CD4-positive, alpha-beta memory T cell (primary cell): ENCODE results near the gene ANO1. TPM values are rescaled to one million over a fixed set of nuclear protein-coding genes. Genes with fewer than 3 reads are reported as not detected.

Experiments used
- CTCF ChIA-PET: fragments of 350-600 bp; sonication (Branson Sonifier 250); formaldehyde crosslinking; loops from one replicate; lab custom pipeline; 2021; ENCODE audit warnings: inconsistent platforms; ENCODE audit not compliant: partially characterized antibody; lab: Charles Lee
- POLR2A ChIA-PET: fragments of 350-600 bp; sonication (Branson Sonifier 250); formaldehyde crosslinking; loops from one replicate; lab custom pipeline; 2021; ENCODE audit not compliant: partially characterized antibody; lab: Charles Lee
- DNase-seq, 5 donors: peaks; one replicate each; pipeline versions ENCODE4 v3.0.0 to v3.0.0-alpha.2; 2020 to 2022; ENCODE audit warnings: mixed read lengths in 1 of 5
- H3K27ac ChIP-seq: one replicate; pipeline ENCODE4 v1.7.0; 2013; ENCODE audit warnings: low read depth, low read length
- H3K27me3 ChIP-seq: 2 replicates; pipeline ENCODE4 v1.7.0; 2013; ENCODE audit warnings: mild to moderate bottlenecking, low read length, moderate library complexity; ENCODE audit not compliant: insufficient read depth
- H3K36me3 ChIP-seq: 2 replicates; pipeline ENCODE4 v1.7.0; 2013; ENCODE audit warnings: mild to moderate bottlenecking, low read length, moderate library complexity; ENCODE audit not compliant: insufficient read depth
- H3K4me1 ChIP-seq: 2 replicates; pipeline ENCODE4 v1.7.0; 2013; ENCODE audit warnings: mild to moderate bottlenecking, low read length, moderate library complexity; ENCODE audit not compliant: insufficient read depth
- H3K4me3 ChIP-seq, 2 donors: one replicate each; pipeline ENCODE4 v1.7.0; 2013; ENCODE audit warnings: low read length in 2 of 2, mild to moderate bottlenecking in 1 of 2
- H3K9me3 ChIP-seq, 2 donors: one replicate each; pipeline ENCODE4 v1.7.0; 2013; ENCODE audit warnings: low read length in 2 of 2, control low read depth in 1 of 2; ENCODE audit not compliant: control insufficient read depth in 1 of 2
- H3K27ac Mint-ChIP-seq, 7 donors: one replicate each; pipeline ENCODE4 v1.8.0; 2020 to 2021; ENCODE audit warnings: mixed read lengths in 7 of 7, mild to moderate bottlenecking in 6 of 7, inconsistent platforms in 3 of 7, moderate library complexity in 3 of 7
- H3K27me3 Mint-ChIP-seq, 2 donors: one replicate each; pipeline ENCODE4 v1.8.0; 2020 to 2021; ENCODE audit warnings: mixed read lengths in 2 of 2
- H3K36me3 Mint-ChIP-seq, 2 donors: one replicate each; pipeline ENCODE4 v1.8.0; 2020 to 2021; ENCODE audit warnings: mixed read lengths in 2 of 2, inconsistent platforms in 1 of 2, mild to moderate bottlenecking in 1 of 2
- H3K4me1 Mint-ChIP-seq, 4 donors: one replicate each; pipeline ENCODE4 v1.8.0; 2020 to 2021; ENCODE audit warnings: mixed read lengths in 4 of 4, mild to moderate bottlenecking in 1 of 4
- H3K4me3 Mint-ChIP-seq, 8 donors: one replicate each; pipeline ENCODE4 v1.8.0; 2020 to 2021; ENCODE audit warnings: mixed read lengths in 8 of 8, mild to moderate bottlenecking in 7 of 8, moderate library complexity in 6 of 8, inconsistent platforms in 3 of 8
- H3K9me3 Mint-ChIP-seq, 8 donors: one replicate each; pipeline ENCODE4 v1.8.0; 2020 to 2021; ENCODE audit warnings: mixed read lengths in 8 of 8, mild to moderate bottlenecking in 5 of 8, inconsistent platforms in 3 of 8, moderate library complexity in 1 of 8
- intact Hi-C: fragments of 100-400 bp; cut with micrococcal nuclease; formaldehyde crosslinking; loops from one replicate; pipeline ENCODE4 v1.15.1; 2023
- polyA plus RNA-seq, 2 donors: library from polyadenylated mRNA; unstranded; fragments of 300-500 nt; fragmentation: Illumina TruSeq; gene quantifications; one replicate each; pipeline ENCODE4 v1.2.3, GENCODE V29; 2021
- total RNA-seq, 2 experiments: library from RNA; stranded (reverse); gene quantifications; one replicate each; pipeline ENCODE4 v1.2.3, GENCODE V29; 2021

Gene ANO1
- total and polyA plus RNA-seq, 4 experiments from 2014 or later = not detected

DNA sequence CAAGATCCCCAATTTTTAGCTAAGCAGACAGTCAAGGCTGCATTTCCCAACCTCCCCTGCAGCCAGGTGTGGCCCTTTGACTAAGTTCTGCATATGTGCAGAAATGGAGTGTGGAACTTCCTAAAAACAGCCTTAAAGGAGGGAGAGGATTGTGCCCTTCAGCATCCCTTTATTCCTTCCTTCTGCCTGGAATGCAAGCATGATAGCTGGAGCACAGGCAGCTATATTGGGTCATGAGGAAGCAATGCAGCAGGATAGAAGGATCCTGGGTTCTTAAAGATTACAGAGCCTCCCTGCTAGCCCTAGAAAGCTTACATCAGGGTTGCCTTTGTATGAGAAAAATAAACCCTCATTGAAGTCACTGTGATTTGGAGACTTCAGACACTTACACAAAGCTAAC lies 154.9 kb downstream of the ANO1 start:
- no peaks in the 10 kb centered on the region for H3K9me3 ChIP-seq
- no peaks in the 10 kb centered on the region for H3K4me1 ChIP-seq
- no peak for DNase-seq
- no peak overlapping the region for H3K4me3 Mint-ChIP-seq
- H3K27ac ChIP-seq = no peak overlapping the region
- no peaks in the 10 kb centered on the region for H3K27me3 ChIP-seq
- intact Hi-C loops = no loop called here
- H3K9me3 Mint-ChIP-seq = no peaks in the 10 kb centered on the region
- POLR2A ChIA-PET = no interaction called here
- peaks cover 2% of the 10 kb centered on the region in 2 donors for H3K27me3 Mint-ChIP-seq
- CTCF ChIA-PET = no interaction called here
- H3K27ac Mint-ChIP-seq = no peak overlapping the region
- no peaks in the 10 kb centered on the region for H3K36me3 Mint-ChIP-seq
- H3K4me1 Mint-ChIP-seq = no peaks in the 10 kb centered on the region
- no peaks in the 10 kb centered on the region for H3K36me3 ChIP-seq
- H3K4me3 ChIP-seq = no peak overlapping the region

DNA sequence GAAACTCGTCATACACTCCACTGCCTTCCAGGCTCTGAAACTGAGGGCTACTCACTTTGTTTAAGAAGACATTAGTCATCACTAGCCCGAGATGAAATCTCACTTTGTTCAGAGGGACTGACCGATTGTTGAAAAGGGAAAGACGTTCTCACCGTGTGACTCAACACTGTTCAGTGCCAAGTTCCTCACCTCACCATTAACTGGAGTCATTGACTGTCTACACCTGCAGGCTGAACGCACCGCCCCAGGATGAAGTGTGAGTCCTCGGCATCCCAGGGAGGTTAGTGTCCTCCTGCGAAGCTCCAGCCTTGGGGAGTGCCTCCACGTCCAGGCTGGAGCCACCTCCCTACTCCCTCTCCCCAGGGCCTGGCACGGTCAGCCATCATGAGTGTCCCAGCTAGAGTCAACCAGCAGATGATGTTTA lies 155.4 kb downstream of the ANO1 start:
- ChIA-PET POLR2A (no interaction called here), CTCF (no interaction called here)
- no peaks in the 10 kb centered on the region for H3K9me3 Mint-ChIP-seq
- H3K4me1 ChIP-seq = no peaks in the 10 kb centered on the region
- intact Hi-C loops = no loop called here
- no peak overlapping the region for H3K27ac Mint-ChIP-seq
- H3K27me3 Mint-ChIP-seq = peaks cover 2% of the 10 kb centered on the region in 2 donors
- H3K9me3 ChIP-seq = no peaks in the 10 kb centered on the region
- H3K4me1 Mint-ChIP-seq = no peaks in the 10 kb centered on the region
- no peak overlapping the region for H3K4me3 ChIP-seq
- H3K36me3 ChIP-seq = no peaks in the 10 kb centered on the region
- DNase-seq = no peak
- no peak overlapping the region for H3K27ac ChIP-seq
- H3K36me3 Mint-ChIP-seq = no peaks in the 10 kb centered on the region
- no peaks in the 10 kb centered on the region for H3K27me3 ChIP-seq
- H3K4me3 Mint-ChIP-seq = no peak overlapping the region

DNA sequence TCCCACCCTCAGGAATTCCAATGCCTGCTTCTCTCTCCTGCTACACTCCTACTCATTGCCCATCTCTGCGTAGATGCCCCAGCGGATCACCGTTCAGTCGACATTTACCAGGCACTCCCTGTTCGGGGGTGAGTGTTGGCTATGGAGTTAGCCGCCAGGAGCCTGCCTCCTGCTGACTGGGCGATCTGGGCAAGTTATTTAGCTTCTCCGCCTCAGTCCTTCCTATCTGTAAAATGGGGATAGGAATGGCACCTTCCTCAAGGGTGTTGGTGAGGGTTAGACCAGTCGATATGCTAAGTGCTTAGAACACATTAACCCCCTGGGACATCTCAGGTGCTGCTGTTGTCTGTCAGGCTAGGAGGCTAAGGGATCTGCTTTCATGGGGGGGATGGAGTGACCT lies 155.8 kb downstream of the ANO1 start:
- no peaks in the 10 kb centered on the region for H3K36me3 ChIP-seq
- POLR2A ChIA-PET = no interaction called here
- H3K36me3 Mint-ChIP-seq = no peaks in the 10 kb centered on the region
- H3K4me1 Mint-ChIP-seq = no peaks in the 10 kb centered on the region
- no peak overlapping the region for H3K4me3 ChIP-seq
- no peak overlapping the region for H3K27ac ChIP-seq
- no peaks in the 10 kb centered on the region for H3K9me3 ChIP-seq
- DNase-seq = no peak
- intact Hi-C loops = no loop called here
- CTCF ChIA-PET = no interaction called here
- no peaks in the 10 kb centered on the region for H3K4me1 ChIP-seq
- H3K27me3 ChIP-seq = no peaks in the 10 kb centered on the region
- H3K27me3 Mint-ChIP-seq = peaks cover 2% of the 10 kb centered on the region in 2 donors
- no peak overlapping the region for H3K4me3 Mint-ChIP-seq
- H3K9me3 Mint-ChIP-seq = no peaks in the 10 kb centered on the region
- no peak overlapping the region for H3K27ac Mint-ChIP-seq

Other genes starting within 250 kb of the ANO1 start
- gene FADD, start 125.0 kb downstream of the ANO1 start, total RNA-seq = 10 to 100 TPM; 43.6 to 48.0 TPM
- gene FADD, start 125.0 kb downstream of the ANO1 start, polyA plus RNA-seq = 10 to 100 TPM; 19.2 to 24.7 TPM
- gene PPFIA1, start 192.4 kb downstream of the ANO1 start, total RNA-seq = 10 to 100 TPM; 52.0 to 54.8 TPM
- gene PPFIA1, start 192.4 kb downstream of the ANO1 start, polyA plus RNA-seq = 10 to 100 TPM in 1 of 2 donors, 1 to 10 TPM in 1; 4.3 to 19.5 TPM